ENCODE results near the gene OR52N1.

OR52N1 gene

DNA sequence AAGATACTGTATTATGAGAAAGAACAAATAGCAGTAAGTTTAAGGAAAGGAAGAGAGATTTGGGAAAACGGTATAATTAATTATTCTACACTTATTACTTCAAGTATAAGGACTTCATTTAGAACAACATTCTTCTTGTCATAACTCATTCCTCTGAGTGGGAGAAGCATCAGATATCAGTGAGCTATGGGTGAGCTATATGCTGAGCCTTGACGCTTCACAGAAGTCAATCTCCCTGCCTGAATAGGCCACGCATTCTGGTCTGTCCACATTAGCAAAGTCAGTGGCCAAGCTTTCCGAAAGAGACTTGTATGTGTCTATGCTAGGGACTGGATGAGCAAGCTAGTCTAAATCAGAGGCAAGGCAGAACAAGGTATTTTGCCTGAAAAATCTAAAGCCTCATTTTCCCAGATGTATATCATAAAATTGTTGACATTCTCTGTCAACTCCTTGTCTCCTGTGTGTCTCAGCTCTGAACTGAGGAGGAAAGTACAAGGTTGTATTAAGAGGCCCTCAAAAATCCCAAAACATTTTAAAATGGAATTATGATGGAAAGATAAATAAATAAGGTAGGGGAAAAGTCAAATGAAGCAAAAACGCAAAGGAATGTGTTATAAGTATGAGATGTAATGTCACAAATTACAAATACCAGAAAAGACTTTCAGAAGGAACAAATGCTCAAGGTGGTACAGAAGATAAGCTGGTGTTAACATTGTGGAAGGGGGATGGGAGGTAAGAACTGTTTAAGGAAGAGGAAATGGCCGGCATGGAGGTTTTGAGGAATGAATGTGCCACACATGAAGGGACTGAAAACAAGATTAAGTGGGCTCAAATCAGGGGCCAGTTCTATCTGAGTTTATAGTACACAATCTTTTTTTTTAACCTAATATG lies 19.1 kb upstream of the OR52N1 start:
- no peak overlapping the region for H3K4me3 ChIP-seq (ENCODE audit: low read length)
- TF ChIP-seq CTCF (conservative IDR thresholded peaks at IDR 0.05; ENCODE audit: low read length): no peak
- DNase-seq (ENCODE audit: low read depth): no peak

- H3K4me3 ChIP-seq (ENCODE audit: low read length): peak overlapping the region; percentile 69
- no peak for TF ChIP-seq CTCF (conservative IDR thresholded peaks at IDR 0.05; ENCODE audit: low read length)
- no peak for DNase-seq (ENCODE audit: low read depth)
Measured at GRCh38 chr11:5809122-5809519, 18.1 kb upstream of the OR52N1 start.

- peak; percentile 89 for TF ChIP-seq CTCF (conservative IDR thresholded peaks at IDR 0.05; ENCODE audit: low read length)
- peak; percentile 65 for DNase-seq (ENCODE audit: low read depth)
- H3K4me3 ChIP-seq (ENCODE audit: low read length): peak within 1 kb of the TSS; percentile 69
Measured at GRCh38 chr11:5808500-5809121, 17.5 kb upstream of the OR52N1 start, which contains the start of gene OR52N2. TSS of gene OR52N2 (plus strand) at chr11:5808924. CDS start at chr11:5820336, 11,412 bp downstream.

GRCh38 chr11:5807580-5807979 lies 16.5 kb upstream of the OR52N1 start:
- H3K4me3 ChIP-seq (ENCODE audit: low read length): no peak overlapping the region
- no peak for DNase-seq (ENCODE audit: low read depth)
- no peak for TF ChIP-seq CTCF (conservative IDR thresholded peaks at IDR 0.05; ENCODE audit: low read length)

- no peak for TF ChIP-seq CTCF (conservative IDR thresholded peaks at IDR 0.05; ENCODE audit: low read length)
- no peak overlapping the region for H3K4me3 ChIP-seq (ENCODE audit: low read length)
- DNase-seq (ENCODE audit: low read depth): no peak
Measured at GRCh38 chr11:5803982-5804381, 12.9 kb upstream of the OR52N1 start.

DNA sequence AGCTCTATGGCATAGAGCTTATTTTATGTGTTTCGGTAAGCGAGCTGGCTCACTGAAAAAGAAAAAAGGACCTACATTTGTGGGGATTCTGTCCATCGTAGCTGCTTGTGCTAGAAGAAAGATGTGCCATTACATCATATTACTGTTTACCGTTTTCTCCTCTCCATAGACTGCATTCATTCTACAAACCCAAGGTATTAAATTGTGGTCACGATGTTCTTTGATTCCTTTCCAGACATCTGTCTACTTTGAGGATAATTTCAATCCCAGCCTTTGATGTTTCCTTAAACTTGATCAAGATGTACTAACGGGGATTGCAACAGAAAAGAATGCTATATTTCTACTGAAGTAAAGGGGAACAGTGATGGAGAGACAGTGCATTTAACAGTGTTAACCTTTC lies 5.5 kb upstream of the OR52N1 start:
- TF ChIP-seq CTCF (conservative IDR thresholded peaks at IDR 0.05; ENCODE audit: low read length): no peak
- no peak for DNase-seq (ENCODE audit: low read depth)
- H3K4me3 ChIP-seq (ENCODE audit: low read length): no peak overlapping the region

DNA sequence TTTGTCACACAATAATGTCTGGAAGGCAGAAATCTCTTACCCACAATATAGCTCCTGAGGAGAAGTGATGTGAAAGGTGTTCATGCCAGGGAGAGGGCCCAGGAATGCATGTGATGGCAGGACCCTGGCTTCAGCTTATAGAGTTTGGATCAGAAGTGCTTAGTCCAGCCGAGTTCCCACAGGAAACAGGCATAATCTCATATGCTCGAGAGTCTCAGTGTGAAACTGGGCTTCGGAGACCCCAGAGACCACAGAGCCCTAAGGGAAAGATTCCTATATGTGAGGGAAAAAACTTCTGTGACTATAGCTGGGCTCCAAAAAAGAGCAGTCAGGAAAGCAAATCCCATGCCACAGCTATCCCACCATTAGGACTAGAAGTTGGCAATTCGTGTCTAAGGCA lies 7.8 kb downstream of the OR52N1 start, which contains the start of gene OR52N5:
Gene OR52N5, minus strand, starts transcription at position 101 of the 400 bp plus-strand sequence. CDS start 4,721 bp downstream, outside the sequence.
- no peak for TF ChIP-seq CTCF (conservative IDR thresholded peaks at IDR 0.05; ENCODE audit: low read length)
- no peak for DNase-seq (ENCODE audit: low read depth)
- H3K4me3 ChIP-seq (ENCODE audit: low read length): no peak within 1 kb of the TSS

Data from AG10803 (cell line).